HEK293T (cell line): ENCODE results near the gene SLC51A.

ENCODE experiments used
- FOXK2 ChIP-seq: fragments of 450-650 bp; IDR thresholded peaks from 2 replicates; pipeline ENCODE4 v1.6.1; 2016; ENCODE audit warnings: mild to moderate bottlenecking
- PKNOX1 ChIP-seq: fragments of 450-650 bp; IDR thresholded peaks from 2 replicates; pipeline ENCODE4 v1.6.1; 2016

GRCh38 chr3:196181127-196181546 lies 35.2 kb upstream of the SLC51A start:
- TF ChIP-seq PKNOX1 (no peak), FOXK2 (no peak)
